A549 treated with ZK216348 at 1 μM for 4 hours (cell line): ENCODE data around the gene MDFIC2. TPM values are rescaled to one million over a fixed set of nuclear protein-coding genes. Genes with fewer than 3 reads are reported as not detected.

Experiments
- total RNA-seq: library from RNA; stranded (reverse); fragments of 200-300 nt; extraction: Qiagen RNA extraction; gene quantifications from 5 replicates; pipeline ENCODE4 v1.2.3, GENCODE V29; 2022; ENCODE audit warnings: low read depth

The MDFIC2 gene
- not detected in 5 replicates for total RNA-seq

DNA sequence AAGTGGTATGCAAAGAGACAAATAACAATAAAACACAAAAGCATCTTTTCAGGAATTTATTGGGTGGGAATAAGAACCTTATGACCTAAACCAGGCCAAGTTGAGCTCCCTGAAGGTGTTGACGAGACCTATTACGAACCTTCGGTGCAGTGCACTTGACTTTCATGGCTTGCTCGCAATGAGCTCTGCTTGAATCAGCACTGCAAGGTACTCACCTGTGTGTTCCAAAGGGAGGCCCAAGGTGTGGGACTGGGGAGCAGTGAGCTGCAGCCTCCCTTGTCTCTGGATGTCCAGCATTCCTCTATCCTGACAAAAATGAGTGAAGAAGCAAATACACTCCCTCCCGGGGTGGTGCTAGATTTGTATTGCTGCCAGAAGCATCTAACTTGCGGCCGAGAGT, at the start of gene MDFIC2:
MDFIC2 (minus strand) TSS at position 303 of the 400 bp plus-strand sequence. CDS start 665 bp downstream, outside the sequence.

